Left cardiac atrium (tissue), 4 donors: ENCODE data around the gene ELFN2. TPM values are rescaled to one million over a fixed set of nuclear protein-coding genes. Genes with fewer than 3 reads are reported as not detected.

Source experiments
- ATAC-seq, 2 donors: fragments of 200-7000 bp; cut with Tn5 transposase; one replicate each; pipeline ENCODE4 v1.9.1; 2020; ENCODE audit warnings: mild to moderate bottlenecking in 2 of 2, moderate library complexity in 2 of 2
- DNase-seq: peaks from one replicate; pipeline ENCODE4 v3.0.0-alpha.2; 2020
- intact Hi-C, 2 donors: fragments of 100-400 bp; cut with DNase I; formaldehyde crosslinking; loops; one replicate each; pipeline versions ENCODE4 v1.14.1 to v1.15.1; 2022 to 2023
- total RNA-seq, 2 donors: library from RNA; stranded (reverse); fragmentation: NEBNext Ultra II Directional; extraction: Animal tissue kit (Norgen Biotek cat#: 25700); gene quantifications; one replicate each; pipeline ENCODE4 v1.2.1, GENCODE V29; 2021
- donor health status: DM: no; HTN: yes; CAD: no.
- donor health status: DM: no; HTN: yes; CAD: no; lungs with severe emphysema.
- donor health status: DM: yes; HTN: yes; CAD: no.
- donor health status: Dilated cardiomyopathy.

ELFN2 gene
- total RNA-seq, 2 donors from 2014 or later = 0.05 TPM; not detected in 1

DNA sequence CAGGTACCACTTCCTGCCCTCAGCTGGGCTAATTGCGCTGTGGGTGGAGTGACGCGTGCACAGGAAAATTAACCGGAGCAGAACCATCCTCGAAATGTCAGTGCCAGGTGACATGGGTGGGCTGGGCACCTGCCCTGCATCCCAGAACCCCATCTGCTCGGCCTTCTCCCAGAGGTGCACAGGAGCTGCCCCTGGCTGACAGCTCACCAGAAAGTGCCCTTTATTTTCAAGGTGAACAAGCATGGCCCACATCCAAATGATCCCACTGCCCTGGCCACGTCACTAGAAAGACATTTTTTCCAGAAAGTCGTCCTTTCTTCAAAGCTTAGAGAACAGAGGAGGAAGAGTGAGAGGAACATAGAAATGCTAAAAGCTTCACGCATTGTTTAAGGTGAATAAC is 4.1 kb upstream of the ELFN2 start:
- DNase-seq = no peak
- intact Hi-C loops = no loop called here
- ATAC-seq = no peak

DNA sequence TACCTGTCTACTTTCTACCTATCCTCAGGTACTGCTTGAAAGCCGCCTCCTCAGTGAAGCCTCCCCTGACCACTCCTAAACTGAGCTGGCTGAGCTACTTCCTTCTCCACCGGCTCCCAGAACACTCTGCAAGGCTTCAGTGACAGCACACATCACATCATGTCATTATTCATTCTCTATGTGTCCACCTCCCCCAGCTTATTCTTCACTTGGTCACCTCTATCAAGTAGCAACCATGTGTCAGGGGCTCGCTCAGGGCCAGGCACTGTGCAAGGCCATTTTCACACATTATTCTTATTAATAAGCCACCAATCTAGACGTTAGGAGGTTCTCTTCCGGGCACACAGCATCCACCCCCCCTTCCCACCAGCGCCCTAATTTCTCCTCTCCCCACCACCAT is 3.7 kb upstream of the ELFN2 start:
- ATAC-seq (no peak), DNase-seq (no peak)
- intact Hi-C loops = no loop called here

DNA sequence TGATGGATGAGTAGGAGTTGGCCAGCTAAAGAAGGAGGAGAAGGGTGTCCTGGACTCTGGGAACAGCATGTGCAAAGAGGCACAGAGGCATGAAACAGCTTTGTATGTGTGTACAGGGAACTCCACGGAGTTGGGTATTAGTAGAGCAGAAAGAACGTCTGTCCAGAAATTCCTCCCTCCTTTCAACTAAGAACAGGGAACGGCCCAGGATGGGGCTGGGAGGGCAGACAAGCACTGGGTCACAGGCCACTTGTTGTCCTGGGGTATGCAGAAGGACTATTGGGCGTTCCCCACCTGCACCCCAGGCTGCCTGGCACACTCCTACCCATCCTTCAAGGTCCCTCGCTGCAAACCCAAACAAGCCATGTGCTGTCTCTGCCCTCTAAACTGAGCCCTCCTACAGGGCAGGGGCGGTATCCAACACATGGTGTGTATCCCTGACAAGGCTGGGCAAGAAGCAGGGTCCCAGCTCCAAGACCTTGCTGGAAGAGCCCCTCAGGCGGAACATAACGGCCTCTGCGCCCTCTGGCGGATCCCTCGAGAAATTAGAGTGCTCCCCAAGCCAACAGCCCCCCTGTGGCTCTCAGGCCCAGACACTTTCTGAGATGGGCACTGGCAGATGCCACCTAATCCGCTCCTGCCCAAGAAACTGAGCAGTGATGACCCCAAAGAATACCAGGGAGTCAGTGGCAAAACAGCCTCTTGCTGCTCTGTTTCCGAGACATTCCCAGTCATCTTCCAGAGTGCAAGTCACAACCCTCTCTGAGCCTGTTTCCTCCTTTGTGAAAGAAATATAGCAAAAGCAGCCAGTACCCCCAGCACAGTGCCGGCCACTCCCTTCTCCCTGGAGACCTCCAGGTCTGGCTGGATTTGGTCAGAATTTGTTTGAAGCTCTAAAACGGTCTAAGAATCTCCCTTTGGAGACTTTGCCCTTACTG is 1.6 kb upstream of the ELFN2 start:
- ATAC-seq (peak in 1 of 2 donors; percentile 33), DNase-seq (peak; percentile 53)
- intact Hi-C loops = loop anchor here (1.0 to 5.0 kb wide), 2 partner anchors 112 kb away; no protein-coding TSS in a partner anchor

DNA sequence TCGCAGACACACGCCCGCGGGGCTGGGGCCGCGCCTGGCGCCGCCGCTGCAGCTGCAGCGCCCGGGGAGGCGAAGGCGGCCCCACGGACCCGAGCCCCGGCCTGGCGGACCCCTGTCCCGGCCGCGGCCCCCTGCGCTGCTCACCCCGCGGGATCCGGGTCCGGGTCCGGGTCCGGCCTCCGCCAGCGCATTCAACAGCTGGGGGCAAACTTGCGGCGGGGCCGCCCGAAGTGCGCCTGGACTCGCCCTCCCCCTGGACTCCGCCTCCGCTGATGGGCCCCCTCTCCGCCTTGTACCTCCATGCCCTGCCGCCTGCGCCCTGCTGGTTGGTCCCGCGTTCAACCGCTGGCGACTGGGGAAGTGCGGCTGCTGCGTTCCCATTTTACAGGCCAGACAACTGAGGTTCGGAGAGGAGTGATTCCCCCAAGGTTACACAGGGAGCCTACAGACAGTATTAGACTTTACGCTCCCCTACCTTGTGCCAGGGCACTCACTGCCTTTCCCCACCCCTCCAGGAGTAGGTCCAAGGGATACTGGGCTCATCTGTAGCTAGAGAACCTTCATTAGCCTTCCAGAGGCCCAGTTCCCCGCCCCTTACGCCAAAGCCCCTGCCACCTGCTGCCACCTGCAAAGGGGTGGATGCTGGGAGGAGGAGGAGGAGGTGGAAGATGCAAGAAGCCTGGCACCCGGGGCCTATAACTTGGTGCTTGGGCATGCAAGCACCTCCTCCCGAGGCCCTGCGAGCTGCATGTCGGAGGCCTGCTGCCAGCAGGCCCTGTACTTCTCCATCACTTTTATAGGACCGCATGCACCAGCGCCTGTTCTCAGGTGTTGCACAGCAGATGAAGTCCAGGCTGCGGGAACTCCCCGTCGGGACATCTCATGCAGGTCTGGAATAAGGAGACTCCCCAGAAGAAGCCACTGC is 694 bp upstream of the ELFN2 start:
- no peak for ATAC-seq
- no peak for DNase-seq
- intact Hi-C loops = loop anchor here in 1 of 2 donors (5.0 kb wide), 1 partner anchor 111 kb away; no protein-coding TSS in a partner anchor

DNA sequence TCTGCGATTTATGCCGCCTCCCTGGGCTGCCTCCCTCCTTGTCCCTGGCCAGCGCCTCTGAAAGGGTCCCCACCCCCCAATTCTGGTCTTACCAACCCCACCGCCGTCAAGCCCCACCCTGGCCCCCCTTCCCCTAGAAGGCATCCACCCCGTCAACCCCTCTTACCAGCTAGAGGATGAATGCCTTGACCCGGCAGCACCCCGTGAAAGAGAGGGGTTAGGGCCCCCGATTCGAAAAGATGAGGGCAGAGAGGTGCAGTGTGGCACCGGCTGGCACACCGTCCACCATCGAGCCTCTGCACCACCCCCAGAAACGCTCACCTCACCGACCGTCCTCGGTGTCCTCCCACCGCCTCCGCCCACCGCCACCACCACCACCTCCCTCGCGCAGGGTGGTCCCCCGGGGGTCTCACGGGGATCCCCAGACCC is 559 bp downstream of the ELFN2 start:
- no peak for DNase-seq
- intact Hi-C loops = loop anchor here in 1 of 2 donors (5.0 kb wide), 1 partner anchor 109 kb away; no protein-coding TSS in a partner anchor
- ATAC-seq = no peak

DNA sequence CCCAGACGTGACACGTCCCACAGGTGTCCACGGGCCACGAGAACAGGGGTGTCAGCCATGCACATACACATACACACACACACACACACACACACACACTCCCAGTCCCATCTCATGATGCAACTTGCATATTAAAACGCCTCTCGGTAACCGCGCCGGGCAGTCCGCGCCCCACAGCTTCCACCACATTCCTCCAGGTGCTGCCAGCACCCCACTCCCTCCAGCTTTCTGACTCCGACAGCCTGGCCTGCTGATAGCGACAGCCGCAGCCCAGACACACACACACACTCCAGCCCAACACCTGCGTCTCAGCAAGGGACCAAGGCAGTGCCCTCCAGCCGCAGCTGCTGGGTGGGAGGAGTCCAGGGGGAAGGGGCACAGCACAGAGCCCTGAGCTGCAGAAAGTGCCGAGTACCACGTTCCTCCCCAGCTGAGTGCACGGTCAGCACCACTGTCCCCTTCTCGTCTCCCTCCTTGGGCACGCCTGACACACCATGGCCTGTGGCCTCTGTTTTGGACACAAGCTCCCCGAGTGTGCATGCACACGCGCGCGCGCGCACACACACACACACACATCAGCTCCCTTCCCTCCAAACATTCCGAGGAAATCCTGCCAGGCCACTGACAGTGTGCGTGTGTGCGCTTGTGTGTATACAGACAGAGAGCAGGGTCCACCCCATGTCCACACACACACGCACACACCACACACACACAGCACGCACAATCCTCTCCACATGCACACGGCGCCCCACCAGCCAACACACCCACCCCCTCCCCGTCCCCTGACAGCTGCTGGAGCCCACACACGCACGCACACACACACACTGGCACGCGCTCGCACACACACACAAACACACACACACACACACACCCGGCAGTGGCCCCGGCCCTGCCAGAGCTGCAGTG is 1.2 kb downstream of the ELFN2 start:
- intact Hi-C loops = loop anchor here in 1 of 2 donors (5.0 kb wide), 1 partner anchor 109 kb away; no protein-coding TSS in a partner anchor
- DNase-seq (no peak), ATAC-seq (no peak)

DNA sequence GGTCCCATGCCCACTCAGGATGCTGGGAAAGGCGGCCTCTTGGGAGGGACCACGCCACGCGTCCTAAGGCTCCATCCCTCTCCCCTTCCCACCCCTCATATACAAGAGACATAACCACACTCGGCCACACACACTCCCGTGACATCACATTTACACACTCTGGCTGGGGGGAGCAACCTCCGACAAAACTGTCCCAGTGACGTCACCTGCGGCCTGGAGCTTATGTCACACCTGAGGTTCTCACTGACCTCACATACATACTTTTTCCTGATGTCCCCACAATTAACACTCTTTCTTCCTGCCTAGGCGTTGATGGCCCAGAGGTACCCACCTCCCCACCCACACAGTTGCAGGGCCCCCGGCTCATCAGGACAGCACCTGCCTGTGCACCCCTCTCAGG is 1.9 kb downstream of the ELFN2 start:
- intact Hi-C loops = loop anchor here in 1 of 2 donors (5.0 kb wide), 1 partner anchor 108 kb away; no protein-coding TSS in a partner anchor
- DNase-seq (no peak), ATAC-seq (no peak)

DNA sequence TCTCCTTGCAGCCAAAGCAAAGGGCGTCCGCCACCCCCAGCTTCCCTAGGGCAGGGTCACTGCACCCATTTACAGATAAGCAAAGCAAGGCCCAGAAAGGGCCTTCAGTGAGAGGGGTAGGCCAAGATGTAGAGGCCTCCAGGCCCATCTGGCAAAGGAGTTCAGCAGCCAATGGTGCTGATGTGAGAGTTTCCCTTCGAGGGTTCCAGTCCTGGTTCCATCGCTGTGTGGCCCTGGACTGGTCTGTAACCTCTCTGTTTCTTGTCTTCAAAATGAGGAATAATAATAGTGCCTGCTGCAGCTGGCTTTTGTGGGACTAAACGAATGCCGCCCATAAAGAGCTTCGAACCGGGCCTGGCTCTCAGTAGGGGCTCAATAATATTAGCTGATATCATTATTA is 4.0 kb downstream of the ELFN2 start:
- ATAC-seq = no peak
- intact Hi-C loops = no loop called here
- DNase-seq = no peak

DNA sequence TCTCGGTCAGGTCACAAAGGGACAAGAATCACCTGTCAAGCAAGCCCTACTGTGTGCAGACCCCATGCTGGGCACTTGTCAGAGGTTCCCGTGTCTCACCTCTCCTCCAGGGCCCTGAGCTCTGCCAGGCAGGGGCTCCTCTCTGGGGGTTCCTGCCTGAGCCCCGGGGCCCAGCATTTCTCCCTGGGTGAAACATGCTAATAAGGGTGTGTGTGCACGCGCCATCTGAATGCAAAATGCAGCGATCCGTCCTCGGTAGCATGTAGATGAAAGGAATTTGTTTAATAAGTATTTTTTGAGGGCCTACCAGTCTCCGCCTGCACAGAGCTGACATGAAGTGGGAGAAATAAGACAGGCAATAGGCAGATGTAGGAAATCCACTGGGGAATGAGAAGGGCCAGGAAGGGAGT is 5.8 kb downstream of the ELFN2 start:
- DNase-seq (no peak), ATAC-seq (no peak)
- intact Hi-C loops = no loop called here

DNA sequence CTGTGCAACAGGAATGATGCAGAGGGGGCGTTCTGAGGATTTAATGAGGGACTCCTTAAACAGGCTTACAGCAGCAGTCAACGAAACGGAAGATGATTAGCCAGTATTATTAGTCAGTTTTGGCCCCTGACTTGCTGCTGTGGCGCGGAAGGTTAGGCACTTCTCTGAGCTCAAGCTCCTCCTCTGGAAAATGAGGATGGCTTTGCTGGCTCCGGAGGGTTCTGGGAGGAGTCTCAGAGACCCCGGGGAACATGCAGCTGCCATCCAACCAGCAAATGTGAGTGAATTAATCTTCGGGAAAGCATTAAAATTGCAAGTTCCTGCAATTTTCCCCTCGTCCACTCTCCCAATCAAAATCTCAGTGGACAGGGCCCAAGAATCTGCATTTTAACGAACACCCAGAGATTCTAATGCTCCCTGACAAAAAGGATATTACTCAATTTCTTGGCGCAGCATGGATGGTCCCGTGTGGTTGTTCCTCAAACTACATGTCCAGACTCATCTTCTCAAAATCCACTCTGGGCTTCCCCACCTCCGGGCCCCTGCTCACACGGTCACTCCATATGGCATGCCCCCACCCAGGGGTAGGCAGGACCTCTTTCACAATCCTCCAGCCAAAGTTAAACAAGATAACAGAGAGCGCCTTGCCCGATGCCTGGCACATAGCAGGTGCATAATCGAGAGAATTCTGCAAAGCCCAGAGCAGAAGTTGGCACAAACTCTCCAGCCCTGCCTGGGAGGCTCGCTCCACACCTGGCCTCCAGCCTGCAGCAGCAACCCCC is 6.4 kb downstream of the ELFN2 start:
- DNase-seq (no peak), ATAC-seq (no peak)
- intact Hi-C loops = no loop called here

DNA sequence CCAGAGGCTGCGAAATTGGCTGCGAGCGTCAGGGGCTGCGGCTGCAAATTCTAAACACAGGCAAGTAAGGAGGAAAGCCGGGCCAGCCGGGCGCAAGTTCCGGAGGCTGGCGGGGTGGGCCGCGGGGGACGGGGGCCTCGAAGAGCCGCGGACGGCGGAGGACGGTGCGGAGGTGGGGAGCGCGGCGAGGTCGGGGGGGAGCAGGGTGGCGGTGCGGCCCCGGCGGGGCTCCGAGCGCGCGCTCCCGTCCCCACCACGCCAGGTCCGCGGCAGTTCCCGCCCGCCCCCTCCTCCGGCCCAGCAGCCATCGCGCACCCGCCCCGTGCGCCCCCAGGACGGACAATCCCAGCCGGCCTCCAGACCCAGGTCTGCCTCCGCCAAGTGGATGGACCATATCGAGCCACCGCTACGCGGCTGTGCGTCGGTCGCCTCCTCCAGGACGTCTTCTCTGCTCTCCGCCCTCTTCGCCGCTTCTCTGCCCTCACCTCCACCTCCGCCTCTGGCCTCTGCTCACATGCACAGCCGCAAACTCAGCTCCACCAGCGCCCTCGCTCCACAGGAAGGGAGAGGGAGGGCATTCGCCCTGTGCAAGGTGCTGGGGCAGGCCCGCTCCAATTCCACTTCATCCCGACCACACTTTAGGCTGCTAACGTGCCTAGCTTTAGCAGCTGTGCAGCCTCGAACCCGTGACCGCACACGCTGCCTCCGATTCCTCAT is 7.2 kb downstream of the ELFN2 start:
- no peak for DNase-seq
- no peak for ATAC-seq
- intact Hi-C loops = no loop called here

DNA sequence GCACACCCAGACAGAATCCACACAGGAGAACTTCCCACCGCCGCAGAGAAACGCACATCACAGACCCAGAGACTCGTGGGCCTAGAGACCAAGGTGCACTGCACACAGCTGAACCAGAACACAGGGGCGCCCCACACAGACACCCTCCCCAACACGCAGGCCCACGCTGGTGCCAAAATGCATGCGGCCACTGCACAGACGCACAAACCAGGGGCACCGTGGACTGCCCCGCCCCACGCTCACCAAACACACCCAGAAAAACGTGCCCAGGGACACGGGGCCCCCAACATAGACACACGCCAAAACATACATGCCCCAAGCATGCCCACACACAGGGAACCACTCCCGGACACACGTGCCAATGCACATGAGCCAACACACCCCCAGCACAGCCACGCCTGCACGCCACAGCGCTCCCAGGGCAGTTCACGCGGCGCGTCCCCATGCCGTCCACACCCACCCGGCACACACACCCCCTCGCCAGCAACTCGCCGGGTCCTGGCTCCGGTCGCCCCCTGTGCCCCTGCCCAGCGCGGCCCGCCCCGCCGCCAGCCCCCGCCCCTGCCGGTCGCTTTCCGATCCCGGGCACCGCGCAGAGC is 7.8 kb downstream of the ELFN2 start:
- intact Hi-C loops = no loop called here
- DNase-seq (no peak), ATAC-seq (no peak)

DNA sequence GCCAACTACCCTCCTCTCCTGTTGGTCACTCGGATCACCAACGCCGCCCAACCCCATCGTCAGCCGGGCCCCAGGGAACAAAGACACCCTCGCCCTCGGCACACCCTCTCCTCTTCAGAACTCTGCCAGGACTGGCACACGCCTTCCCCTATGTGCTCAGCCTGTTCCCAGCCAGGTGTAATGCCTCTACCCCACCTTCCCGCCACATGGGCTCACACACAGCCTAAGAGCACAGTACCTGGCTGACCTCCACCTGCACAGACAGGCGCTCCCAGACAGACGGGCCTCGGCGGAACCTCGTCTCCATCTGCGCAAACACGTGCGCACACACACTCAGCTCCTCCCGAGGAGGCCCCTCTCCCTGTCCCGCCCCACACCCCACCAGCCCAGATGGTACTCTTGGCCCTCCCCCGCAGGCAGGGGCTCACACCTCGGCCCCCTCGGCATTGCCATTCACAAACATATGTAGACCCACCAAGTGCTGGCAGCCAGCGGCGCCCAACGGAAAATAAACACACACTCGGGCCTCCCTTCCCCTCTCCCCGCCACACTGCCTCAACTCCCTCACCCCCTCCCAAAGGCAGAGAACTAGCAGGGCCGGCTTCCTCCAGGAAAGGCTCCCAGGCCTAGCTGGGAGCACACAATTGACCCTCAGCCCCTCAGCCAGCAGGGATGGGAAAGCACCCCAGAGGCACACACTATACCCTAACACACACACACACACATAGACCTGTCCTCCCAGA is 8.5 kb downstream of the ELFN2 start:
- intact Hi-C loops = no loop called here
- no peak for DNase-seq
- ATAC-seq = no peak

DNA sequence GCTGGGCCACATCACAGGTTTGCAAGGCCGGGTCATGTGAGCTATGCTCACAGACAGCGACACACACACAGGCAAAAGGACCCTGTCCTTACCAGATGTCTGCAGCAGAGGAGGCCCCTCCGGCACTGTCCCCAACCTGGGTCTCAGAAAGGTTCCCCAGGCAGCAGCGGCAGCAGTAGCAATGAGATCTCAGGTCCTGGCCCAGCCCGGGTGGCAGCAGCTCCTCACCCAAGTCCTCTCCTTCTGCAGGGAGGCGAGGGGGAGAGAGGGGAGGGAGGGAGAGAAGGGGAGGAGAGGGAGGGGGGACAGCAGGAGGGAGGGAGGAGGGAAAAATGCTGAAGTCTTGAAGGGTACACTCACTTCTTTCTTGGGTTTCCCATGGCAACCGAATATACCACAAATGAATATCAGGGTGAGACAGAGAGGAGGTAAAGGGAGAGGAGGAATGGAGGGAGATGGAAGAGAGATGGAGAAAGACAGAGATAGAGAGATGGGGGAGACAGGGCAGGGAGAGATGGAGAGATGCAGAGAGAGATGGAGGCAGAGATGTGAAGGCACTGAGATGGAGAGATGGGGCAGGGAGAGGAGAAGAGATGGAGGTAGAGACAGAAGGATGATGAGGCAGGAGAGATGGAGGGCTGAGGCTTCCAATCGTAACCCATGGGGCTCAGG is 9.5 kb downstream of the ELFN2 start:
- ATAC-seq (no peak), DNase-seq (no peak)
- intact Hi-C loops = no loop called here

DNA sequence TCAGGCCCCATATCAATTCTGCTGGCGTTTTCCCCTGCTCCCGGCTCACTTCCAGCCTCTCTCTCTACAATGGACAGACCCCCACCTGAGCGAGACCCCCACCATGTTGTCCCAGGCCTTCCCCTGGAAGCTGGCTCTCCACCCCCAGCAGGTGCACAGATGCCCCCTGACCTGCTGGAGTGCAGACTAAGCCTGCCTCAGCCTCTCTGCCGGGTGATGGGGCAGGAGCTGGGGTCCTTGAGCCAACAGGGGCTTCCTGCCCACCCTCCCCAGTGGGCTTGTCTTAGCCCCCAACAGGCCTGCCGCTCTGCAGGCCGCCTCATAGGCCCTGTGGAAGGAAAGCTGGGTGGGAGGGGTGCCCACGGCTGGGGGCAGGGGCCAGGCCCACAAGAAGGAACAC is 10.0 kb downstream of the ELFN2 start:
- no peak for ATAC-seq
- intact Hi-C loops = no loop called here
- no peak for DNase-seq

DNA sequence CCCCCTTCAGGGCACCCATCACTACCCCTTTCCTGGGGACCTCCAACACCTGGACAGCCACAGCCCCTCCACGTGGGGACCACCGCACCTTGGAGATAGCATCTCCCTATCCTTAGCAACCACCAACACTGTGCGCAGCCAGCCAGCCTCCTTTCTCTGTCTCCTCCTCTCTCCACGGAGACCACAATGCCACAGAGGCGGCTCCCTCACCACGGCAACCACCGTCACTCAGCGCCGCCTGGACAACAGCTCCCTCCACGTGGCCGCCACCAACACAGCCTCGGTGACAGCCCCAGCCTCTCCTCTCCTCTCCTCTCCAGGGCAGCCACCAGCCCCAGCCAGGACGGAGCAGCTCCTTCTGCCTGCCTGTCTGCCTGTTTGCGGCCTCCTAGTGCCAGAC is 10.5 kb downstream of the ELFN2 start:
- intact Hi-C loops = no loop called here
- ATAC-seq (no peak), DNase-seq (no peak)
